LoVo (cell line): ENCODE measurements around the gene FRMD4A.
"Not testable (repeated sequence)": the region's sequence is repeated elsewhere in the genome, so short reads cannot be mapped to it uniquely, and the experiment has no call there.

Source experiments
- DNase-seq: peaks from one replicate; pipeline ENCODE4 v3.0.0-alpha.2; 2016; ENCODE audit warnings: low spot score

The FRMD4A gene

DNA sequence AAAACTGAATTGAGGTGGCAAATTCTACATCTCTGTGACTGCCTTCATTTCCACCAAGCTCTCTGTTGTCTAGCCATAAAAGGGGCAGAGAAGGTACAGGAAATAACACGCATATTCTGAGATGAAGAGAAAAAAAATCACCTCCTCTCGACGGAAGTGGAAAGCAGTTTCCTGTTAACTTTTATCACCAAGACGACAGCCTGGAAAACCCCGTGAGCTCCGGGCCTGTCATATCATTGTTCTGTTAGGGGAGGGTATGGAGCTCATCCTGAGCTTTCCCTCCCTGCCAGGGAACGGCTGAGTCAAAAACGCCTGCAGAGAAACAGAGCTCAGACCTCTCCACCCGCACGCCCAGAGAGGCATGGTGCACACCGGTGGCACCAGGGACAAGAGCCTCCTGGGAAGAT is 543.7 kb downstream of the FRMD4A start:
- DNase-seq, result no peak

DNA sequence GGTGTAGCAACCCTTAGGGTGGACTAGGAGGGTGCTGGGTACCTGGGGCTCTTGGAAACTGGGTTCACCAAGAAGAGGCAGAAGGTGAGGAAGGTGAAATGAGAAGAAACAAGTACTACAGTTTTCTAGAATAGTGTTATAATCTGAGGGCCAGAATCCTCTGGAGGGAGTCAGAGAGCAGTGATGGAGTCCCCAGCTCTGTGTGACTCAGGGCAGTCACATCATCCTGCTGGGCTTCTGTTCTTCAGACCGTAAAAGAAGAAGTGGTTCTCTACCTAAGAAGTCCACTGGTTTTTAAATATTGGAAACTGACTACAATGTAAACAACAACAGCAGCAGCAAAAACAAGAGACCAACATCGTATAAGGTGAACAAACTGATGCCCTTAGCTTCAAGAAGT is 546.7 kb downstream of the FRMD4A start:
- DNase-seq, result no peak

DNA sequence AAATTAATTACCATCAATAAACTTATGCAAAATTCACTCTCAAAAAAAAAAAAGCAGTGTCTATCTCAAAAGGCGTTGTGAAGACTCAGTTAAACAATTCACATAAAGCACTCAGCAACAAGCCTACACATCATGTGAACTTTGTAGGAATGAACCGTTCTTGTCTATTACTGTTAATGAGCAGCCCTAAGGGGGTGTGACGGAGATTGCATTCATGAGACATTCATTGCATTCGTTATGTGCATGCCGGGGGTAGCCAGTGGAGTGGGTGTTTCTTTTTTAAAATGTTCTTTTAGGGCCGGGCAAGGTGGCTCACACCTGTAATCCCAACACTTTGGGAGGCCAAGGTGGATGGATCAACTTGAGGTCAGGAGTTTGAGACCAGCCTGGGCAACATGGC is 551.0 kb downstream of the FRMD4A start:
- no peak for DNase-seq

DNA sequence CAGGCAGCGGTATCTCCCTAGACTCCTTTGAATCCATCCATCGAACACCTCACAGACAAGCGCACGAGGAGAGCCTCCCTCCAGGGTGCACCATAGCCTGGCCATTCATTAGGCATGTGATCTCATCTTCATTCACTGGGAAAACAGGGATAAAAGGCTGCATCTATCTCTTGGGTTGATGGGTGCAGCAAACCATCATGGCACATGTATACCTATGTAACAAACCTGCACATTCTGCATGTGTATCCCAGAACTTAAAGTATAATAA is 552.1 kb downstream of the FRMD4A start:
- DNase-seq, result not testable (repeated sequence)

DNA sequence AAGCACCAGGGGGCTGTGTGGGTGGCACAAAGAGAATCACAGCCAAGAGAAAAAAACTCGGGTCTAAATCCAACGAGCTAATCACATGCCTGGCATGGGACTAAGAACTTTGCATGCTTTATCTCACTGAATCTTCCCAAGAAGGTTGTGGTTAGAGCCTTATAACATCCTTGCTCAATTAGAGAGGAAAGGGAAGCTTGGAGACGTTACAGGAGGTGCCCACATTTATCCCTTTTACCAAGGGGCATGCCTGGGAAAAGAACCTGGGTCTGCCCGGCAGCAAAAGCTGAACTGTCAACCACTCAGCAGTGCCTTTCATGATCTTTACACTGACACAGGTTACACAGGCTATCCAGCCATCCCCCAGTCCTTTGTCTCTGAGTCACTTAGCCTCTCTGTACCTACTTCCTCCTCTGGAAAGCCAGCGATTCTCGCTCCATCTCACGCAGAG is 553.8 kb downstream of the FRMD4A start:
- no peak for DNase-seq

DNA sequence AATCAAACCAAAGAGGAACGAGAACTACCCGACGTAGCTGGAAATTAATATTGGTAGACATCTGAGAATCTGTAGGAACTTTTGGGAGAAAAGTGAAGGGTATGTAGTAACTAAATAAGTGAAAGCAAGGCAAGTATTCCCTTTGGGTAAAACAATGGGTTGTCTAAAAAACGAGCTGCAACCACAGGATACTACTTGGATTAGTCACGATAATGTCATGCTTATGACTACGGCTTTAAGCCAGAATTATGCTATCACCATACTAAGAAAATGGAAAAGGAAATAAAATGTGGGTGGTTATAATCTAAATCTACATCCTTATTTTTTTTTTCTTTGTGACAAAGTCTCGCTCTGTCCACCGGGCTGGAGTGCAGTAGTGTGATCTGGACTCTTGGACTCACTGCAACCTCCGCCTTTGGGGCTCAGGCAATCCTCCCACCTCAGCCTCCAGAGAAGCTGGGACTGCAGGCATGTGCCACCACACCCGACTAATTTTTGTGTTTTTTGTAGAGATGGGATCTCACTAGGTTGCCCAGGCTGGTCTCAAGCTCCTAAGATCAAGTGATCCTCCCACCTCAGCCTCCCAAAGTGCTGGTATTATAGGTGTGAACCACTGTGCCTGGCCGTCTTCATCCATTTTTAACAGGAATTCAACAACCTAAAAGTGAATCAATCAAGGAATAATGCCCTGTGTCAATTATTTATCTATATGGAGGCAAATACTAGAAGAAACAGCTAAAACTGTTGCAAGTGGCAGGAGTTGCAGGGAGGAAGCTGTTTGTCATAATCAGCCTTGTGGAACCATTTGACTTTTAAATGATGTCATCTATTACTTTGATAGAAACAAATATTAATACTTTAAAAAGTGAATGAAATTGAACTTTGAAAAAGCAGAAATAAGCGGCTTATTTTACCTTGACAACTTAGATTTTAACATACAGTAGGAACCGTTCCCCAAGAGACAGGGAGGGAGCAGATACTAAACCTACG is 554.6 kb downstream of the FRMD4A start:
- DNase-seq, result no peak

DNA sequence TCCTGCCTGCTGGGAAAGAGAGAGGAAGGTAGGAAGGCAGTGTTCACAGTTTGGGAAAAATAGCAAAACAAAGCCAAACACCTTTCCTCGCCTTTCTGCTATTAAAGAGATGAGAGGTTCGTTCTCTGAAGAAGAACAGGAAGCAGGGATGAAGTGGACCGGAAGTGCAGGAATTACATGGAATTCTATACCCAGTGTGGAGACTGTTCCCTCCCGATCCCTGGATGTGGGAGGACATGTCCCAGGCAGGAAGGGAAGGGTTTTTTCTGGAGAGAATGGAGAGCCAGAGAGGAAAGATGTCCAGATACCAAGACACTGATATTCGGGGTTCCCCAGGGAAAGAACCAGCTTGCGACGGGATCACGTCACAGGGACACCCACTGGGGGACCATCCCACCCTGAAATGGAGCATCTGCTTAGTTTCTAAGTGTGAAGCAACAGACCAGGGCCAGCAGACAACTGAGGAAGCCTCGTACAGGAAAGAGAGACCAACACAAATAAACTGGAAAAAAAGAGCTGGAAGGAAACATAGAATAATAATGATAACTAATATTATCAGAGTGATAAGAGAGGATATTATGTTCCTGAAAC is 556.3 kb downstream of the FRMD4A start:
- DNase-seq, result no peak

DNA sequence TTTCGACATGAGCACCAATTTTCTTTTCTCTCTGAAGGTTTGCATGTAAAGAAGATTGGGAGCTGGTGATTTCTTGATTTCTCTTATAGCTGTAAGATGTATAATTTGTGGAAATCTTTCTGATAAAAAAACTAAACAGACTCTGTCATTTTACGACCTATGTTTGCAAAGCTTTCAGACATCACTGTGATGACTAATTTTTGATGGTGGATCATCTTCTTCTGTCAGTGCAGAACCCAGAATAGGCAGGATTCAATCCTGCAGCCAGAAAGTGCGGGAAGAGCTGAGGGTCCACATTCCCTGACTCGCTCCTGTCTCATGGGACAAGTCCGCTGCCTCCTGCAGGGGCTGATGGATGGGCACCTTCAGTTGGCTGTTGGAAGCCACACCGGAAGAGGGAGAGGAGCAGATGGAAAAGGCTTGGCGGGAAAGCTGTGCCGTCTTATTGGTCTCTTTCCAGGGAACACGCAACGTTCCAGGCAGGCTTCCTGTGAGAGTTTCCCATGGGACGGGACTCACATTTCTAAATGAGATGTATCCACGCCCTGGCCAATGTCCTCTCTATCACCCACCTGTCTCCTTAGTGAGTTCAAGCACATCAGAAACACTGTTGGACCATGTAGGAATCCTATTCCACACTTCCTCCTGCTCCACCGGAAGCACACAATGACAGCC is 557.1 kb downstream of the FRMD4A start:
- no peak for DNase-seq

DNA sequence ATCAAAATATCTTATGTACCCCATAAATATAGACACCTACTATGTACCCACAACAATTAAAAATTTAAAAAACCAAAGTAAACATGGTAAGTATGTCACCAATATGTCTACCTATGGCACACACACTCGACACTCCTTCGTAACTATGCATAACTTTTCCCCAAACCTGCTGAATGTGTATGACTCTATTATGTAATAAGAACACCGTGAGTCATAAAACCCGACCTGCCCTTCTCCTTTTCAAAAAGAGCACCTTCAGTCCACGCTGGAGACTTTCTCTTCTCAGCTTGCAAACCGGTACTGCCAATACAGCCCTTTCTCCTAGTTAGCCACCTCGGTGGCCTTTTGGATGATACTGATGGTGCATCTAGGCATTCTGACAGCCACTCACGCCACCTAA is 557.7 kb downstream of the FRMD4A start:
- DNase-seq, result no peak

DNA sequence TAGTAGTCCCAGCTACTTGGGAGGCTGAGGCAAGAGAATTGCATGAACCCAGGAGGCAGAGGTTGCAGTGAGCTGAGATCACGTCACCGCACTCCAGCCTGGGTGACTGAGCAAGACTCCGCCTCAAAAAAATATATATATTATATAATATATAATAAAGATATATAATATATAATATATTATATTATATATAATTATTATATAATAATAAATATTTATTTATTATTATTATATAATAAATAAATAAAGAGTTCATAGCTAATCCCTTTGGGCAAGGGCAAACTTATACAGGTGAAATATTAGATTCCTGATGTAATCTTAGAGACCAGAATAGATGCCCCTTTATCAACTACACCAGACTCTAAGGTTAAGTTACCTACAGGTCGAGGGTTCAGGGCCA is 558.7 kb downstream of the FRMD4A start:
- no peak for DNase-seq

DNA sequence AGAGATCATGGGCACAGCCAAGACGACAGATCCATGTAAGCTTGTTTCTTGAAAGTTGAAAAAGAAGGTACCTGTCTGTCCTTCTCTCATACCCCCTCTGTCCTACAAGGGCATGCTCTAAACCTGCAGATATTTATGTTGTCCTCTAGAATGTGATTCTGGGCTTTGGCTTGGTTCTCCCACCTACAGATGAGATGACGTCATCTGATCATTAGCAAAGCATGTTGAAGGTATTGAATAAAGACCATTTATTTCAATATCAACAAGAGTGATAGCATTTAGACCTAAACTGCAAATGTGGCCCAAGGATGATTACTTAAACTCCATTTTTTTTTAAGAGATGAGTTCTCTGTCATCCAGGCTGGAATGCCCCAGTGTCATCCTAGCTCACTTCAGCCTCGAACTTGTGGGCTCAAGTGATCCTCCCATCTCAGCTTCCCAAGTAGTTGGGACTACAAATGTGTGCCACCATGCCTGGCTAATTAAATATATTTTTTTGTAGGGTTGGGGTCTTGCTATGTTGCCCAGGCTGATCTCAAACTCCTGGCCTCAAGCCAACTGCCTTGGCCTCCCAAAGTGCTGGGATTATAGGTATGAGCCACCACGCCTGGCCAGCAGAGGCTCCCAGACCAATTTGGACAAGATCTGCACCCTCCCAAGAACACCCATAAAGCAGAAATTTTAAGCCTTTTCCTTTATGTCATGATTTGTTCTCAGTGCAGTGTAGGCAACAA is 559.8 kb downstream of the FRMD4A start:
- no peak for DNase-seq

DNA sequence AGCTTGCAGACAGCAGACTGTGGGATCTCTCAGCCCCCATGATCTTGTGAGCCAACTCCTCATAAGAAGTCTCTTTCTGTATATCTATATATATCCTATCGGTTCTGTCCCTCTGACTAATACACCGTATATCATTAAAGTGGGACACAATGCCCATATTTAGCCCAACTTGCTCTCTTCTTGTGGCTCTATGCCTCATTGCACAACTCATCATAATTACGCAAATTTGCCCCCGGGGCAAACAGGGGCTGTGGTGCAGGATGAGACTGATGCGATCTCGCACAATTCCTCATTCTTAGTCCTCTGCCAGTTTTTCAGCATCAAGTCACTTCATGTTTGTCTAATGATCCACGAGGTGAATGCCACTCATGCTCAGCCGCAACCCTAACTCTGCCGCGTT is 560.8 kb downstream of the FRMD4A start:
- no peak for DNase-seq

DNA sequence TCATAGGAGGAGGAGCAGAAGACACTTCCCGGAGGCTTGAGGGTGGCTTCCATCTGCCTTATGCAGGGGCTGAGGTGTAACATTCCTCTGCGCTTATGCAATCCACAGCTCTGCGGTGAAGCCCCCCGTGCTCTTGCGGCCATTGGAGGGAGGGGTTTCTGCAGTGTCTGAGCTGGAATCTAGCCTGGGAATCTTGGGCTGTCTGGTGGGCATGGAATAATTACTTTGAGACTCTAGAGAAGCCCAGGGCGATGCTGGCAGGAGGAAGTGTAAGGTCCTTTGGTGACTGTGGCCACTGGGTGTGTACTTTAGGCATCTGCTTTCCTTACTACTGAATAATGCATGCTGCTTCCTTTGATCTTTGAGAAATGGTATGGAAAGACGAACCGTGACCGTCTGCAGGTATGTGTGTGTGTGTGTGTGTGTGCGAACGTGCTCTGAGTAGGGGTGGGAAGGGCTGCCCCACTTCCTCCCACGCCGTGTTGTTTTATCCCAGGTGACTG is 563.0 kb downstream of the FRMD4A start:
- DNase-seq, result no peak

DNA sequence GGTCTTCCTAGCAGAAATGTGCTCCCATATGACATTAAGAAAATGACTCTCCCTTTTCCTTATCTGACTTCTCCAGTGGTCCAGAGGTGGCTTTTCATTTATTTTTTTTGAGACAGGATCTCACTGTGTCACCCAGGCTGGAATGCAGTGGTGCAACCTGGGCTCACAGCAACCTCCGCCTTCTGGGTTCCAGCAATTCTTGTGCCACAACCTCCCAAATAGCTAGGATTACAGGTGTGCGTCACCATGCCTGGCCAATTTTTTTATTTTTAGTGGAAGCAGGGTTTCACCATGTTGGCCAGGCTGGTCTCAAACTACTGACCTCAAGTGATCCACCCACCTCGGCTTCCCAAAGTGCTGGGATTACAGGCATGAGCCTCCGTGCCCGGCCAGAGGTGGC is 563.6 kb downstream of the FRMD4A start:
- DNase-seq, result not testable (repeated sequence)

DNA sequence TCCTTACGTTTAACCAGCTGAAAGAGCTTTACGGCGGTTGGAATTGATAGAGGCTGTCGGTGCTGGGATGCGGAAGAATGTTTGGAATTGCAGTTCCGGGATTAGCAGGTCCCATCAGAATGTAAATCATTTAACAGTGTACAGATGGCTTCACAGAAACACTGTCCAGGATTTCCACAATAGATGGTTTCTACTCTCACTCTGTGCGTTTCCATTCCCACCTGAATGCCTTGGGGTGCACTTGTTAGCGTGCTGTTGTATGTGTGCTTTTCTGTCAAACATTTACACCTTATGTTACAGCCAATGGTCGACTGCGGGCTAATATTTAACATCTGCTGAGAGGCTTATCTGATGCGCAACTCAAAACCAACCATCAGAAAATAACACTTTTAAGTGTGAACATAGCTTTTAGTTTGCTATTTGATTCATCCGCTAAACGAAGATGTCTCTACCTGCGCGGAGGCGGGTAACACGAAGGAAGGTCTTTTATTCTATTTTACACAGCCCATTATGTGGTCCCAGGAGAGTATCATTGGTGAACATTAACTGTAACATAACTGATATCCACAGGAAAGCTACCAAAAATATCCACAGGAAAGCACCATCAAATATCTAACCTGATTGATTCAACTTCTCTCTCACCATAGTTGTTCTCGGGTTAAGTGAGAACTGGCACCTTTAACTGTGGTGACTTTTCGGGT is 564.9 kb downstream of the FRMD4A start:
- no peak for DNase-seq

DNA sequence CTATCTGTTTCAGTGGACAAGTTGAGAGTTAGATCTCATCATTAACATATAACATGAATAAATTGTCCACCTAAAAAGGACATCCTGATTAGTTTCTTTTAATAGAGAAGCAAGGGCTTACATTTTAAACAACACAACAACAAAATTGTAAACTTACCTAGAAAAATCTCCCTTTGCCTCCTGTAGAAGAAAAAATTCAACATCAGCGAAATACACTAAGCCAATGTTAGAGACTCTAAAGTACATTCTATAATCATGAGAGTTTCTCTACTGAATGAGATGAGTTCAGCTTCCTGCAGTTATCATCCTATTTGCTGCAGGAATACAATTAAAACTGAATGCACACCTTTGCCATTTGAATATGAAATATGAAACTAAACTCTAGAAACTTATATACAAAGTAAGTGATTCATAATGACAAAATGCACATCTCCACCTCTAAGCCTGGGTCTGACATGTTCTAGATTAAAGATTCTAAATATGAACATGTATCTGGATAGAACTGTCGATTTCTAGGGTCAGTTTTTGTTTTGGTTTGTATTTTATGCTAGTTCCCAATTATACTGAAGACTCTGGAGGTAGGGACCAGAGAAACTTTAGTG is 569.1 kb downstream of the FRMD4A start:
- no peak for DNase-seq

DNA sequence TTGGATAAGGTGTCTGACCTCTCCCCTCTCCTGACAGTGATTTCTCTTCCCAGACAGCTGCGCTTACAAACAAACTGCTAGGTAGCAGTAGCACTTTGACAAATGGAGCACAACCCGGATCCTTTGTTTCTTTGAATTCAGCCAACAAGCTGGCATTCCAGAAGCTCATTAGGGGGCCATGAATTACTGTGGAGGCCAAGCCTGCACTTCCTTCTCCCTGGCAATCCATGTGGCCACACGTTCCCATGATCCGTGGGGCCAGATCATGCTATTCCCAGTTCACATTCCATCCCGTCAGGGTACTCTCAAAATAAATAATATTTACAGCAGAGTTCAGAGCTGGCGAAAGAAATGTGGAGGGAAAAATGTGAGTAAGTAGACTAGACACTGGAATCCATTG is 571.6 kb downstream of the FRMD4A start:
- DNase-seq, result no peak

DNA sequence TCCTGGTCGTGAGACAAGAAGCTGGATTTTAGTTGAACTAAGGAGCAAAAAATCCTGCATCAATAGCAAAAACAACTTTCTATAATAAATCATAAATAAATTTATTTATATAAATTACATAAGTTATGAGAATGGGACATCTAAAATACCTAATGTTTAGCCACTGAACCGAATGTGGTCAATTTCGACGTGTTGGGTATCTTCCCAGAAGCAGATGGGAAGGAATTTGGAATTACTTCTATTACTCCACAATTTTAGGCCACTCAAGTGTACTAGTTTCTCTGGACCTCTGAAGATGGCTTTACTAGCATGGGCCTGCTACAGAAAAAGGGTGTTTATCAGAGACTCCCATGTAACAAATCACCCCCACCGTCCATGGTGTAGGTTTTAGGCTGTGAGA is 572.0 kb downstream of the FRMD4A start:
- DNase-seq, result no peak

DNA sequence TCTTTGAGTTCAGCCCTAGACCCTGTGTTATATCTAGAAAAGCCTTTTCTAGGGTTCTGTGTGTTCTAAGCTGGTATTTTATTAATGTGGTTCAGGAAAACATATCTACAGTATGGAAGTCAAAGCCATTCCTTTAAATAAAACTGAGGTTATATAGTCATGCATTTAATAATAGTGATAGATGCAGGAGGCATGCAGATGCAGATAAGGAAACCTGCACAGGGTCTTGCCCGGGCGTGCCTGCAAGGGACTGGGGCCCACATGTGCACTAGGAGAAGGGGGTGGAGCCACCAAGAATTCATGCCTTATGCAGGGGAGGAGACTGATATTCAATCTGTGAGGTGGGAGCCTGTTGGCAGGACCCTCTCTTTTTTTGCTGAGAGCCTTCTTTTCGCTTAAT is 572.4 kb downstream of the FRMD4A start:
- DNase-seq, result peak; percentile 63

DNA sequence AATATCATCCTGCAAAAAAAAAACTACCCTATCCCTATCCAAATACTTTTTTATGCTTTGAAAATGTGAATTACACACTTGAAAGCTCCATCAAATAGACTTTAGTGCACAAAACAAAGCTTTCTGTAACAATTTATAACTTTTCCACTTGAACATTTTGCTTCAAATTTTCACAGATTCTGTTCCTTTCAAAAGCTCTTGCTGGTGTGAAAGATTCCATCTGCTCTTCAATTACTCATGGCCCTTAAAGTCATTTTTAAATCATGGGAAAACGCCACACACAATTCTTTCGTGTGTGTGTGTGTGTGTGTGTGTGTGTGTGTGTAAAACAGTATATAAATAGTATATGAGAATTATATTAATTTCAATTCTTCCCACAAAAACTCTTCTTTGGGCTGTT is 576.4 kb downstream of the FRMD4A start:
- DNase-seq, result no peak

DNA sequence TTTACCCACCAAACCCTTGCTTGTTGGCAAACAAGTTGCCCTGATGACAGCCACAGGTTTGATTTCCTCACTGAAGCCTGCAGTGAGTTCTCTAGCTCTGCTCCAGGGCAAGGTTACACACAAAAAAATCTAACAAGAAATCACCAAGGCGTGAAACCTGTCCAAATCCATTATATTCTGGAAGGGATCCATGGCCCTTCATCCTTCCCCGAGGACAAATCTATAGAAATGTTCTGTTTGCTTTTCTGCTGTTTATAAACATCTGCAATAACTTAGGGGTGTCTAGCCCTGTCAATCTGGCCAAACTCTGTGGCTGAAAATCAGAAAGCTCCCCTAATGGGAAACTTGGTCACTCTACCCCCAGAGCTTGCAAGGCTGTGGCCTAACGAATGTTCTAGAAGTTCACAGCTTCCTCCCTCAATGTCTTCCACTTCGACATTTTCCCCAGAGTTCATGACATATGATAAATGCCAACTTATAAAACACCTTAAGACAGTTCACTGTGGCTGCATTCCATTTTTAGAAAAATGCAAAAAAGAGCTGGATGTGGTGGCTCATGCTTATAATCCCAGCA is 579.4 kb downstream of the FRMD4A start:
- DNase-seq, result no peak
